Activated naive CD8-positive, alpha-beta T cell treated with anti-CD3 and anti-CD28 coated beads, Interleukin-2, amount 50 U/mL, for 24 hours (primary cell): ENCODE measurements around the gene CACNA2D4.
"Not testable (repeated sequence)": the region's sequence is repeated elsewhere in the genome, so short reads cannot be mapped to it uniquely, and the experiment has no call there.

Experiments used
- ATAC-seq: fragments of 150-1000 bp; cut with Tn5 transposase; one replicate; pipeline ENCODE4 v1.10.0; 2021
- DNase-seq: peaks from one replicate; pipeline ENCODE4 v3.0.0; 2021
- H3K27ac Mint-ChIP-seq: one replicate; pipeline ENCODE4 v1.8.0; 2021; ENCODE audit warnings: mild to moderate bottlenecking, mixed read lengths
- H3K27me3 Mint-ChIP-seq: one replicate; pipeline ENCODE4 v1.8.0; 2021; ENCODE audit warnings: mixed read lengths
- H3K36me3 Mint-ChIP-seq: one replicate; pipeline ENCODE4 v1.8.0; 2021; ENCODE audit warnings: low read depth, mixed read lengths
- H3K4me1 Mint-ChIP-seq: one replicate; pipeline ENCODE4 v1.8.0; 2021; ENCODE audit warnings: mixed read lengths
- H3K4me3 Mint-ChIP-seq: one replicate; pipeline ENCODE4 v1.8.0; 2021; ENCODE audit warnings: mild to moderate bottlenecking, moderate library complexity, mixed read lengths
- H3K9me3 Mint-ChIP-seq: one replicate; pipeline ENCODE4 v1.8.0; 2021; ENCODE audit warnings: mixed read lengths

Gene CACNA2D4

GRCh38 chr12:1826867-1827705 lies 91.4 kb downstream of the CACNA2D4 start:
- H3K4me3 Mint-ChIP-seq, result no peak overlapping the region
- no peaks in the 10 kb centered on the region for H3K9me3 Mint-ChIP-seq
- ATAC-seq (no peak), DNase-seq (no peak)
- peaks cover 19% of the 10 kb centered on the region for H3K27me3 Mint-ChIP-seq
- no peaks in the 10 kb centered on the region for H3K36me3 Mint-ChIP-seq
- H3K4me1 Mint-ChIP-seq, result peaks cover 2% of the 10 kb centered on the region
- no peak overlapping the region for H3K27ac Mint-ChIP-seq

- ATAC-seq, result no peak
Observed at GRCh38 chr12:1826401-1826800, 92.1 kb downstream of the CACNA2D4 start.

GRCh38 chr12:1825382-1826102 lies 92.9 kb downstream of the CACNA2D4 start:
- no peaks in the 10 kb centered on the region for H3K4me1 Mint-ChIP-seq
- peaks cover 13% of the 10 kb centered on the region for H3K27me3 Mint-ChIP-seq
- DNase-seq, result no peak
- H3K27ac Mint-ChIP-seq, result no peak overlapping the region
- no peaks in the 10 kb centered on the region for H3K36me3 Mint-ChIP-seq
- ATAC-seq, result no peak
- no peak overlapping the region for H3K4me3 Mint-ChIP-seq
- no peaks in the 10 kb centered on the region for H3K9me3 Mint-ChIP-seq

More at GRCh38 chr12:1826401-1826800, 92.1 kb downstream of the CACNA2D4 start:
- Mint-ChIP-seq H3K36me3 (no peaks in the 10 kb centered on the region), H3K9me3 (no peaks in the 10 kb centered on the region), H3K4me1 (peaks cover 2% of the 10 kb centered on the region), H3K27me3 (peaks cover 14% of the 10 kb centered on the region), H3K4me3 (no peak overlapping the region), H3K27ac (no peak overlapping the region)
- DNase-seq, result no peak

- Mint-ChIP-seq H3K4me3 (no peak overlapping the region), H3K4me1 (peaks cover 6% of the 10 kb centered on the region), H3K27me3 (peaks cover 22% of the 10 kb centered on the region), H3K9me3 (no peaks in the 10 kb centered on the region), H3K27ac (no peak overlapping the region), H3K36me3 (no peaks in the 10 kb centered on the region)
- ATAC-seq (no peak), DNase-seq (no peak)
Observed at GRCh38 chr12:1823237-1823636, 95.2 kb downstream of the CACNA2D4 start.

- peaks cover 22% of the 10 kb centered on the region for H3K27me3 Mint-ChIP-seq
- H3K4me1 Mint-ChIP-seq, result peaks cover 6% of the 10 kb centered on the region
- no peaks in the 10 kb centered on the region for H3K9me3 Mint-ChIP-seq
- ATAC-seq, result no peak
- no peak overlapping the region for H3K27ac Mint-ChIP-seq
- H3K36me3 Mint-ChIP-seq, result no peaks in the 10 kb centered on the region
- H3K4me3 Mint-ChIP-seq, result no peak overlapping the region
- no peak for DNase-seq
Observed at GRCh38 chr12:1822699-1823098, 95.8 kb downstream of the CACNA2D4 start.

GRCh38 chr12:1821805-1822204 lies 96.6 kb downstream of the CACNA2D4 start:
- no peak overlapping the region for H3K27ac Mint-ChIP-seq
- no peaks in the 10 kb centered on the region for H3K9me3 Mint-ChIP-seq

GRCh38 chr12:1820896-1821291 lies 97.6 kb downstream of the CACNA2D4 start:
- H3K27me3 Mint-ChIP-seq, result peaks cover 22% of the 10 kb centered on the region
- no peaks in the 10 kb centered on the region for H3K9me3 Mint-ChIP-seq
- H3K27ac Mint-ChIP-seq, result no peak overlapping the region
- ATAC-seq (no peak), DNase-seq (no peak)
- no peak overlapping the region for H3K4me3 Mint-ChIP-seq
- H3K4me1 Mint-ChIP-seq, result peaks cover 6% of the 10 kb centered on the region
- no peaks in the 10 kb centered on the region for H3K36me3 Mint-ChIP-seq

More at GRCh38 chr12:1821805-1822204, 96.6 kb downstream of the CACNA2D4 start:
- Mint-ChIP-seq H3K4me3 (no peak overlapping the region), H3K4me1 (peaks cover 6% of the 10 kb centered on the region), H3K36me3 (no peaks in the 10 kb centered on the region), H3K27me3 (peaks cover 22% of the 10 kb centered on the region)
- ATAC-seq (no peak), DNase-seq (no peak)

- Mint-ChIP-seq H3K4me3 (no peak within 1 kb of the TSS), H3K9me3 (no peaks in the 10 kb centered on the region), H3K27me3 (peaks cover 22% of the 10 kb centered on the region), H3K27ac (no peak within 1 kb of the TSS), H3K4me1 (peaks cover 6% of the 10 kb centered on the region), H3K36me3 (no peaks in the 10 kb centered on the region)
- DNase-seq, result no peak
- no peak for ATAC-seq
Observed at GRCh38 chr12:1820191-1820895, 98.1 kb downstream of the CACNA2D4 start, which contains the start of gene LRTM2. LRTM2 (plus strand) TSS chr12:1820565; CDS start chr12:1828149, 7,584 bp downstream.

GRCh38 chr12:1819571-1819970 lies 98.9 kb downstream of the CACNA2D4 start:
- ATAC-seq (no peak), DNase-seq (no peak)
- Mint-ChIP-seq H3K36me3 (no peaks in the 10 kb centered on the region), H3K9me3 (no peaks in the 10 kb centered on the region), H3K27ac (no peak overlapping the region), H3K4me3 (no peak overlapping the region), H3K4me1 (peaks cover 6% of the 10 kb centered on the region), H3K27me3 (peaks cover 22% of the 10 kb centered on the region)

GRCh38 chr12:1819050-1819449 lies 99.4 kb downstream of the CACNA2D4 start:
- H3K9me3 Mint-ChIP-seq, result no peaks in the 10 kb centered on the region
- H3K27ac Mint-ChIP-seq, result no peak overlapping the region
- no peak overlapping the region for H3K4me3 Mint-ChIP-seq
- DNase-seq (no peak), ATAC-seq (no peak)
- no peaks in the 10 kb centered on the region for H3K36me3 Mint-ChIP-seq
- H3K4me1 Mint-ChIP-seq, result peaks cover 6% of the 10 kb centered on the region
- H3K27me3 Mint-ChIP-seq, result peaks cover 22% of the 10 kb centered on the region

- not testable (repeated sequence) for H3K27ac Mint-ChIP-seq, H3K4me1 Mint-ChIP-seq, H3K4me3 Mint-ChIP-seq, DNase-seq, ATAC-seq, H3K9me3 Mint-ChIP-seq, H3K36me3 Mint-ChIP-seq
- H3K27me3 Mint-ChIP-seq, result peaks cover 22% of the 10 kb centered on the region
Observed at GRCh38 chr12:1817928-1818327, 100.5 kb downstream of the CACNA2D4 start.

GRCh38 chr12:1816730-1817348 lies 101.6 kb downstream of the CACNA2D4 start:
- Mint-ChIP-seq H3K4me1 (peaks cover 12% of the 10 kb centered on the region), H3K27me3 (peaks cover 22% of the 10 kb centered on the region)
- DNase-seq, result no peak

GRCh38 chr12:1815814-1816729 lies 102.4 kb downstream of the CACNA2D4 start:
- H3K27ac Mint-ChIP-seq, result no peak overlapping the region
- DNase-seq, result no peak
- no peaks in the 10 kb centered on the region for H3K9me3 Mint-ChIP-seq
- H3K36me3 Mint-ChIP-seq, result no peaks in the 10 kb centered on the region
- H3K27me3 Mint-ChIP-seq, result peaks cover 20% of the 10 kb centered on the region
- H3K4me3 Mint-ChIP-seq, result no peak overlapping the region
- H3K4me1 Mint-ChIP-seq, result peaks cover 12% of the 10 kb centered on the region
- no peak for ATAC-seq

More at GRCh38 chr12:1816730-1817348, 101.6 kb downstream of the CACNA2D4 start:
- Mint-ChIP-seq H3K36me3 (no peaks in the 10 kb centered on the region), H3K4me3 (no peak overlapping the region), H3K9me3 (no peaks in the 10 kb centered on the region), H3K27ac (no peak overlapping the region)
- ATAC-seq, result no peak
